Measurements from ENCODE around the gene CYP2C8. TPM values are rescaled to one million over a fixed set of nuclear protein-coding genes. Genes with fewer than 3 reads are reported as not detected.

The CYP2C8 gene
- total RNA-seq, 1 donor from 2014 or later = 2.9 TPM

DNA sequence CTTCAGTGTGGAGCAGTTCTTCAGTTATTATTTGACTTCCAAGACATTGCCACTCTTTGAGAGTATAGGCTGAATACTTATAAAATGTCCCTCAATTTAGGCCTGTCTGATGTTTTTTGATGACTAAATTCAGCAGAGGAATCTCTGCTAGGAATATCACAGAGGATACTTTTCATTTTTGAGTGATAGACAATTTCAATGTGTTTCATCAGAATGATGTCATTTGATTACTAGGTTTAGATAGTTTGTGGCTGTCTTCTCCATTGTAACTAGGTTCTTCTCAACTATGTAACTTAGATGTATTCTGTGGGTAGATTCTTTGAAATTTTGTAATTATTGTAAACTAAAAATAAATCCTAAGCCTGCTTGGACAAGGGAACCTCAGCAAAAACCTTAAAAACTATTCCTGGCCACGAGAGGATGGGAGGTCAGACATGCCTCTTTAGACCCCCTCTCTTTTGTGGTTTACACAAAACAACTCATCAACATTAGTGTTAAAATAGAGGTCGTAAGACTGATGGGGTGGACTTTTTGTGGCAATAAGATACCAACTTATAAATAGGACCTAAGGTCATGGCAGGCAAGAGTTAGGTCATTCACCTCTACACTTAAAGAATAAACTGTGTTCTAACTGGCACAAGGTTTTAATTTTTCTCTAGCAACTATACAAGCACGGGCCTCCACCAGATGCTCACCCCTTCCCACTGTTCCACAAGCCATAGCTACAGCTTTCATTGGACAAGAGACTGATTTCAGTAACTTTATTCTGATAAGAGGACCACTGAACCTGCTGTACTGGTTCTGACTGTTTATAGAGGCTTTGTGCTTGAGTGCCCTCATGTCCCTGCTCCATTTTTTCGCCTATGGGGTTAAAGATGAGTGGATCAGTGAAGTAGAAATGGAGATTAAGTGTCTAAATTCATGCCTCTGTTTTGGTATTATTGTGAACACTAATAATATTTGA lies 33.7 kb downstream of the CYP2C8 start:
- TF ChIP-seq, protein P1, sequence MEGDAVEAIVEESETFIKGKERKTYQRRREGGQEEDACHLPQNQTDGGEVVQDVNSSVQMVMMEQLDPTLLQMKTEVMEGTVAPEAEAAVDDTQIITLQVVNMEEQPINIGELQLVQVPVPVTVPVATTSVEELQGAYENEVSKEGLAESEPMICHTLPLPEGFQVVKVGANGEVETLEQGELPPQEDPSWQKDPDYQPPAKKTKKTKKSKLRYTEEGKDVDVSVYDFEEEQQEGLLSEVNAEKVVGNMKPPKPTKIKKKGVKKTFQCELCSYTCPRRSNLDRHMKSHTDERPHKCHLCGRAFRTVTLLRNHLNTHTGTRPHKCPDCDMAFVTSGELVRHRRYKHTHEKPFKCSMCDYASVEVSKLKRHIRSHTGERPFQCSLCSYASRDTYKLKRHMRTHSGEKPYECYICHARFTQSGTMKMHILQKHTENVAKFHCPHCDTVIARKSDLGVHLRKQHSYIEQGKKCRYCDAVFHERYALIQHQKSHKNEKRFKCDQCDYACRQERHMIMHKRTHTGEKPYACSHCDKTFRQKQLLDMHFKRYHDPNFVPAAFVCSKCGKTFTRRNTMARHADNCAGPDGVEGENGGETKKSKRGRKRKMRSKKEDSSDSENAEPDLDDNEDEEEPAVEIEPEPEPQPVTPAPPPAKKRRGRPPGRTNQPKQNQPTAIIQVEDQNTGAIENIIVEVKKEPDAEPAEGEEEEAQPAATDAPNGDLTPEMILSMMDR (conservative IDR thresholded peaks at IDR 0.05) = no peak
- DNase-seq (ENCODE audit: extremely low spot score, unreplicated experiment) = no peak
- no peaks in the 10 kb centered on the region for H3K9me3 Mint-ChIP-seq
- no peaks in the 10 kb centered on the region for H3K27me3 Mint-ChIP-seq
- no peak overlapping the region for H3K27ac Mint-ChIP-seq
- no peaks in the 10 kb centered on the region for H3K4me1 Mint-ChIP-seq (ENCODE audit: unreplicated experiment)
- no peak overlapping the region for H3K4me3 Mint-ChIP-seq
- no peaks in the 10 kb centered on the region for H3K36me3 Mint-ChIP-seq

- Mint-ChIP-seq H3K4me1 (ENCODE audit: unreplicated experiment) (no peaks in the 10 kb centered on the region), H3K36me3 (no peaks in the 10 kb centered on the region), H3K27me3 (no peaks in the 10 kb centered on the region), H3K4me3 (no peak overlapping the region), H3K27ac (no peak overlapping the region), H3K9me3 (no peaks in the 10 kb centered on the region)
- DNase-seq (ENCODE audit: extremely low spot score, unreplicated experiment) = no peak
- TF ChIP-seq, protein P1 (conservative IDR thresholded peaks at IDR 0.05) = no peak
Measured at GRCh38 chr10:95034401-95034800, 34.9 kb downstream of the CYP2C8 start.

GRCh38 chr10:95031656-95032055 lies 37.6 kb downstream of the CYP2C8 start:
- Mint-ChIP-seq H3K4me3 (no peak overlapping the region), H3K27me3 (no peaks in the 10 kb centered on the region), H3K9me3 (no peaks in the 10 kb centered on the region), H3K36me3 (no peaks in the 10 kb centered on the region), H3K4me1 (ENCODE audit: unreplicated experiment) (no peaks in the 10 kb centered on the region), H3K27ac (no peak overlapping the region)
- no peak for DNase-seq (ENCODE audit: extremely low spot score, unreplicated experiment)
- TF ChIP-seq, protein P1 (conservative IDR thresholded peaks at IDR 0.05) = no peak

- Mint-ChIP-seq H3K27ac (no peak overlapping the region), H3K9me3 (no peaks in the 10 kb centered on the region)
Measured at GRCh38 chr10:95026461-95026860, 42.8 kb downstream of the CYP2C8 start.

GRCh38 chr10:94997741-94998174 lies 71.5 kb downstream of the CYP2C8 start:
- DNase-seq (ENCODE audit: extremely low spot score, unreplicated experiment) = no peak
- TF ChIP-seq, protein P1 (conservative IDR thresholded peaks at IDR 0.05) = no peak
- H3K27me3 Mint-ChIP-seq = no peaks in the 10 kb centered on the region
- no peak overlapping the region for H3K4me3 Mint-ChIP-seq
- no peaks in the 10 kb centered on the region for H3K36me3 Mint-ChIP-seq
- no peak overlapping the region for H3K27ac Mint-ChIP-seq
- H3K4me1 Mint-ChIP-seq (ENCODE audit: unreplicated experiment) = no peaks in the 10 kb centered on the region
- H3K9me3 Mint-ChIP-seq = no peaks in the 10 kb centered on the region

More at GRCh38 chr10:95026461-95026860, 42.8 kb downstream of the CYP2C8 start:
- TF ChIP-seq, protein P1 (conservative IDR thresholded peaks at IDR 0.05) = no peak
- Mint-ChIP-seq H3K36me3 (no peaks in the 10 kb centered on the region), H3K27me3 (no peaks in the 10 kb centered on the region), H3K4me1 (ENCODE audit: unreplicated experiment) (no peaks in the 10 kb centered on the region), H3K4me3 (no peak overlapping the region)
- no peak for DNase-seq (ENCODE audit: extremely low spot score, unreplicated experiment)
